GM19438 (cell line): ENCODE results near the gene CFAP299.
"Not testable (repeated sequence)": the region's sequence is repeated elsewhere in the genome, so short reads cannot be mapped to it uniquely, and the experiment has no call there.

Experiments
- ATAC-seq: cut with Tn5 transposase; IDR thresholded peaks from one replicate; pipeline ENCODE4 v1.9.1; 2021; ENCODE audit warnings: low read depth; ENCODE audit not compliant: unreplicated experiment

The CFAP299 gene

DNA sequence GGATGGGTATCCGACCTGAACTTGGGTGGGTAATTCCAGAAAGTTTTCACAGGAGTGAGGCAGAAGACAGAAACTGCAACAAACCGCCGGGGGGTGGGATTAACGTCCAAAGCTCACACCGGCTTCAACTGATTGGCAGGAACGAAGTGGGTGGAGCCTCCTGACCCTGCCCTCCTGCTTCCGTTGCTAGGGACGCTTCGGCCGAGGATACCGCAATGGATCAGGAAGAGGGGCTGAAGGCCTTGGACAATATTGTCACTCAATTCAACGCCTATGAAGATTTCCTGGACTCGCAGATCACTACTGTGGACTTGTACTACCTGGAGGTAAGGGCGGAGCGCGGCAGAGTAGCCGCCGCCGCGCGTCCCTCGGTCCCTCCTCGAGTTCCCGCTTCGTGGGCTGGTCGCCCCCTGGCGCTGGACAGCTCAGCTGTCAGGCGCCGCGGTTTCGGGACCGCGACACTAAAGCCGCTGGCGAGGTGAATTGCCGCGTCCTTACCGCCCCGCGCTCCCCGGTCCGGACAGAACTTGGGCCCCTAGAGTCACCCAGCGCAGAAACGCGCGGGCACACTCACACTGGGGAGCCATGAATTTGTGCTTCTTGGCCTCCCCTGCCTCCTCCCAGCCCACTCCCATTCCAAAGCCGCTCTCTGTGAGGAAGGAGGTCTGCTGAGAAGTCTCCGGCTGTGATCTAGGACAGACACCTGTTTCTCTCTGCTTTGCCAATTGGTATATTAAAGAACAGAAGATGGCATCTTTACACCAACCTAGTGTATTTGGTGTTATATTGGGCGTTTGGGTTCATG is at the start of gene CFAP299:
Gene CFAP299 (plus strand): TSS at position 177 of the 805 bp plus-strand sequence.
- peak; percentile 98 for ATAC-seq

DNA sequence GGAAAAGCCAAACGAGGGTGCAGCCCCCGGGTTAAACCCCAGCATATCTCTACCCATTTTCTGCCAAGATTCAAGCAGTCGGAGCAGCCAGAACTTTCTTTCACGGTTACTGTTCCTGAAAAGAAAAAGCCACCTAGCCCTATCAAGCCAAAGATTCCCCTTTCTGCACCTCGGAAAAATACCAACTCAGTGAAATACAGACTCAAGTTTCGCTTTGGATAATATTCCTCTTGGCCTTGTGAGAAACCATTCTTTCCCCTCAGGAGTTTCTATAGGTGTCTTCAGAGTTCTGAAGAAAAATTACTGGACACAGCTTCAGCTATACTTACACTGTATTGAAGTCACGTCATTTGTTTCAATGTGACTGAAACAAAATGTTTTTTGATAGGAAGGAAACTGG is 49.1 kb upstream of the CFAP299 start:
- ATAC-seq: no peak

DNA sequence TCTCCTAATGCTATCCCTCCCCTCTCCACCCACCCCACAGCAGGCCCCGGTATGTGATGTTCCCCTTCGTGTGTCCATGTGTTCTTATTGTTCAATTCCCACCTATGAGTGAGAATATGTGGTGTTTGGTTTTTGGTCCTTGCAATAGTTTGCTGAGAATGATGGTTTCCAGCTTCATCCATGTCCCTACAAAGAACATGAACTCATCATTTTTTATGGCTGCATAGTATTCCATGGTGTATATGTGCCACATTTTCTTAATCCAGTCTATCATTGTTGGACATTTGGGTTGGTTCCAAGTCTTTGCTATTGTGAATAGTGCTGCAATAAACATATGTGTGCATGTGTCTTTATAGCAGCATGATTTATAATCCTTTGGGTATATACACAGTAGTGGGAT is 44.9 kb upstream of the CFAP299 start:
- ATAC-seq: not testable (repeated sequence)

DNA sequence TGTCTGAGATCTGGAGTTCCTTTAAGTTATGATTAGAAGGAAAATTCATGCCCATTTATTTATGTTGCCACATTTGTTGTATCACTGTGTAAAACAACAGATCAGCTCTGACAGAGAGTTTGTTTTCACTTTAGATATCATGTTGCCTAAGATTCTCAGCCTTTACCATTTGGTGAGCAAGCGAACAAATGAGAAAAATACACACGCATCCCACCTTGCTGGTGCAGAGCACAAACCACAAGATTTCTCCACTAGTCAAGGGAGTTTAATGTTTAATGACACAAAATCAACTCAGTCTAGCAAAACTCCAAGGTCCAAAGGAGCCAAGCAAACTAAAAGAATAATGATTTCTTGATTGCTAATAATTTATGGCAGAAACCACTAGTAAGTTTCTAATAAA is 41.3 kb upstream of the CFAP299 start:
- ATAC-seq: no peak

DNA sequence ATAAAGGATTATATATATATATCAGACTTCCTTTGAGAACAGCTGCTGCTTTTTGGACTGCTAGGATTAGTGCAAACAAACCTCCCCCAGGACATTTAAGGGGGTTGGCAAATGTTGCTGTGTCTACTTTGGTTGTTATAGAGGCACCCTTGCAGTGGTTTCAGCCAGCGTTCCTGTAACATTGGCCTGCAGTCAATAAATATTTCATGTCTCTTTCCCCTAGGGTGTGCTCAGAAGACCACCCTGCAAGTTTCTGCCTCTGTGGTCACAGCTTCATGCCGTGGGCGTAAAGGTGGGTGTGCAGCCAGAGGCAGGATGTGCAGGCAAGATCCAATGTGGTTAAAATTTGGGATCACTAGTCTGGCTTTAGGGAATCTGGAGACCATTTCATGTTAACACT is 40.2 kb upstream of the CFAP299 start:
- ATAC-seq: no peak

DNA sequence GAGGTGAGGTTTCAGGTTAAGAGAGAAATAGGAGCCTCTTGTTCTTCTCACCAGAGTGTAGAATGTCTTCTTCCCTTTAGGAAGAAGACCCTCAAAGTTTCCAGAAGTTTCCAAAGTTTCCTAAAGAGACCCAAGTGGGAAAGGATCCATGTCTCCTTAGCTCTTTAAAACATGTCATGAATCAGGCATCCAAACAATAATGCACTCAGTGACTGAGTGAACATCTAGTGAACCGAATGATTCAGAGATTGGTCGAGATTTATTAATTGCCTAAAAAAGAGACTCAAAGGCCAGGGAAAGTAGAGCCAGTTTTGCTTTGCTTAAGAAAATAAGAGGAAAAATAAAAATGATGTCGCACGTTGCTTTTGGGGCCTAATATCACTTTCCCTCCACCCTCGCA is 39.7 kb upstream of the CFAP299 start:
- no peak for ATAC-seq

DNA sequence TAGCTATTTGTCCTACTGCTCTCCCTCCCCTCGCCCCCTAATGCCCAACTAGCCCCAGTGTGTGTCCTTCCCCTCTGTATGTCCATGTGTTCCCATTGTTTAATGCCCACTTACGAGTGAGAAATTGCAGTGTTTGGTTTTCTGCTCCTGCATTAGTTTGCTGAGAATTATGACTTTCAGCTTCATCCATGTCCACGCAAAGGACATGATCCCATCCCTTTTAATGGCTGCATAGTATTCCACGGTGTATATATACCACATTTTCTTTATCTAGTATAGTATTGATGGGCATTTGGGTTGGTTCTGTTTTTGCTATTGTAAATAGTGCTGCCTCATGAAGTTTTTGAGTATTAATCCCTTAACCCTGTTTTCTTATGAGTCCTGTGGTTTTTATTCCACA is 33.6 kb upstream of the CFAP299 start:
- ATAC-seq: no peak

DNA sequence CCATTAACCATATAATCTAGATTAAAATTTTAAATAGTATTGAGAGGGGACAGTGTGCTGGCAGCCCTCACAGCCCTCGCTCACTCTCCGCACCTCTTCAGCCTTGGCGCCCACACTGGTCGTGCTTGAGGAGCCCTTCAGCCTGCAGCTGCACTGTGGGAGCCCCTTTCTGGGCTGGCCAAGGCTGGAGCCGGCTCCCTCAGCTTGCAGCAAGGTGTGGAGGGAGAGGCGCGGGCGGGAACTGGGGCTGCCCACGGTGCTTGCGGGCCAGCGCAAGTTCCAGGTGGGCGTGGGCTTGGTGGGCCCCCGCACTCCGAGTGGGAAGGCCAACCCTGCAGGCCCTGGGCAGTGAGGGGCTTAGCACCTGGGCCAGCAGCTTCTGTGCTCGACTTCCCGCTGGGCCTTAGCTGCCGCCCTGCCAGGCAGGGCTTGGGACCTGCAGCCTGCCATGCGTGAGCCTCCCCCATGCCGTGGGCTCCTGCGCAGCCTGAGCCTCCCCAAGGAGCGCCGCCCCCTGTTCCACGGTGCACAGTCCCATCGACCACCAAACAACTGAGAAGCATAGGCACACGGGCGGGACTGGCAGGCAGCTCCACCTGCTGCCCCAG is 32.8 kb upstream of the CFAP299 start:
- ATAC-seq: no peak

DNA sequence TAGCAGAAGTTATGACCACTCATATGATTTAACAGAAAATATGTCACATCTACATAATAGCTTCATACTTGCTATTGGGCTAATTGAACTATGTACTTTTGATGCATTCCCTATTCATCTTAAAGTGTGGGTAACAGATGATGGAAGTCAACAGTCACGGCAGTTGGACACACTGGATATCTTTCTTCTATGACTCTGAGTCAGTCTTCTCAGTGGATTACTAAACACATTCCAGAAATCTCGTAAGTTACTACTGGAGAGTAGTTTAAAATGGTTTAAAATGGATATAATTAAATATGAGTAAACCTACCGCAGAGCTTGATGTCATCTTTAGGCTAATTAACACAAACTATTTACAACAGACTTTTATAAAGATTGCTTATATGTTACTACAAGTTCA is 30.1 kb upstream of the CFAP299 start:
- ATAC-seq: no peak

DNA sequence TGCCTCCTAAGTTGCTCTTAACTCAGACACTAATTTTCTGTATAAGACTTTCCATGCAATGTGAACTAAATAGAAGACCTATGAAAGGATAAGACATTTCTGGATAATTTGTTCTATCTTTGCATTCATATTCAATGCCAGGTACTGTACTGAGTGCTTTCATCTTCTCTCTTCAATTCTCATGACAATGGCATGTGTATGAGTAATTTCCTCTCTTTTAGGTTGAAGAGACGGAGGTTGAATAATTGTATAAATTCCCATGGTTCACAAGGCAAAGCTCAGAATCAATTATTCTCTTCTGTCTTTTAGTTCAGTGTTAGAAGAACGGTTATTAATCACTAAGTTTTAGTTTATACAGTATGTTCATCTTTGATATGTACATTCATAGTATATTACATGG is 29.3 kb upstream of the CFAP299 start:
- no peak for ATAC-seq

DNA sequence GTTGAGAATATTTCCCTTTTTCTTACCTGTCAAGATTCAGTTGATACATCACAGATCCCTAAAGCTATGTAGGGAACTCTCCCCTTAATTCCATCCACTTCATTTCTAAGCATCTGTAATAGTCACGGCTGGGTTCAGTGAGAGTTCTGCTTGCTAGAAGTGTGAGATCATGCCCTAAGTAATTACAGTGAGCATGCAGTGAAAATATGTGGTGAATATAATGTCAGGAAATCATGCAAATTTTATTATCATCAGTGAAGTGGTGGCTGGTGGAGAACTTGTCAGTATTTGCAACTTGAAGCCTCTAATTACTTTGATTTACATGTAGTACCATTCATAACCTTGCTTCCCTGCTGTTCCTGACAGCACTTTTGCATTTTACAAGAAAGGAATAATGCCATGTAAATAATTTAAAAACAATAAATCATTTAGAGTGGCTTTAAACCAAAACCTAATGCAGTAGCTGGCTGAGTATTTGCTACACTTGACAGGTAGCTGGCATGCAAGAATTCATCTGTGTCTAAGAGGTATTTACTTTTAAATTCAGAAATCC is 28.3 kb upstream of the CFAP299 start:
- no peak for ATAC-seq

DNA sequence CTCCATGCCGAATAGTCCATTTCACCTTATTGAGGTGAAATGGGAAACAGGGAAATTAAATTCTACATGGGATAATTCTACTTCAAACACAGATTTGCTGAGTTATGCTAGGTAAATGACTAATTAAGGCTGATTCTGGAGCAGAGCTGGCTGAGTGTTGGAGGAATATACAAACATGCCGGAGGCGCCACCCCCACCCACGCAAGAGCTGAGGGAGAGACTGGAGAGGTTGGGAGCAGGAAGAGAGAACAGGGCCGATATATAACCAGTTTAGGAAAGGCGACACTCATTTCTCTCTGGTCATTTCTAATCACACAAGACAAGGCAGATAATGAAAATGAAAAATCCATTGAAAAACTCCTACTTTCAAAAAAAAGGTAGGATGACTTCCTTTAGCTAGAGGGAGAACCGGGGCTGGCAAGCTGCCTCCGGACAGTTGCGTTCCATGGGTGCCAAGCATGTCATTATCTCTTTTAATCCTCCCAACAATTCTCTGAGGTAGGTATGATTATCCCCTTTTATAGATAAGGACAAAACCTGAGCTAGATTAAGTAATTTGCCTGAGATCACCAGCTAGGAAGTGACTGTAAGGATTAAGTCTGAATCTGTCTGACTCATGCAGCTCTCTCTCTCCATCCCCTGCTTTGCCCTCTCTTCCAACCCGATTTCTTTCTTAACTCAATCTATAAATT is 27.6 kb upstream of the CFAP299 start:
- no peak for ATAC-seq

DNA sequence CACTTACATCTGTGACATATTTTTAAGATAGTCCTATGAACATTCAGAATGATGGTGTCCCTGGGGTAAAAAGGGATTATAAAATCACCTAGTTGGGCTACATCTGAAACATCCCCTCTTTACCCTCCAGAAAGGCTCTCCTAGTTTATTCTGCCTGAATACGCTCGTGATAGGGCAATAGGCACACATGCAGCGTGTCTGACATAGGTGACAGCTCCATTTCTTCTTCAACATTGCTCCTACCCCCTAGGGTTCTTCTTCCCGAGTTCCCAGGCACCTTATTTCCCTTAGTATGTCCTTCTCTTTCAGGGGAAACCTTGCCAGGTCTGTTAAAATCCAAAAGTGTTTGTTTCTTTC is 27.1 kb upstream of the CFAP299 start:
- no peak for ATAC-seq

DNA sequence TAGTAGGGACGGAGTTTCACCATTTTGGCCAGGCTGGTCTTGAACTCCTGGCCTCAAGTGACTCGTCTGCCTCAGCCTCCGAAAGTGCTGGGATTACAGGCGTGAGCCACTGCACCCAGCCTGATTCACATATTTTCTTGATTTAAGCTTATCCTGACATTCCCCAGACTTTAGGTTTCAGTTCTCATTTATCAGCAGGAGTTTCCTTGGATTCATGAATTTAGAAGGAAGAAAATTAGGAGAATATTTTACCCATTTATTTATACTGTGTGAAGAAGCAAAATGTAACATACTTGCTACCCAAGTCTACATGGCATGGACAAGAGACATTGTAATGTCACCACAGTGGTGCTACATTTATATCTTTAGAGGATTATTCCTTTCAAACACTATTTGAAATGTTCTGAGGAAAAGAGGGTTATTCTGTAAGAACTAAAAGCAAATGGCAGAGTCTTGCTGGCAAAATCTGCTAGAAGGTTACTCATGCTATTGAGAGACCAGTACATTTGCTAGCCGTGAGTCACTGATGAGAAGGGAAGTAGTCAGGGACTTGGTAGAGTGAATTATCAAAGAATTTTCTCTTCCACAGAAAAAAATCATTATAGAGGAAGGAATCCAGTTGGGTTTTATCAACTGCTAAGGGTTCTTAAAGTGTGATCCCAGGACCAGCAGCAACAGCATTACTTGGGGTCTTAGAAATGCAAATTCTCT is 26.1 kb upstream of the CFAP299 start:
- no peak for ATAC-seq

DNA sequence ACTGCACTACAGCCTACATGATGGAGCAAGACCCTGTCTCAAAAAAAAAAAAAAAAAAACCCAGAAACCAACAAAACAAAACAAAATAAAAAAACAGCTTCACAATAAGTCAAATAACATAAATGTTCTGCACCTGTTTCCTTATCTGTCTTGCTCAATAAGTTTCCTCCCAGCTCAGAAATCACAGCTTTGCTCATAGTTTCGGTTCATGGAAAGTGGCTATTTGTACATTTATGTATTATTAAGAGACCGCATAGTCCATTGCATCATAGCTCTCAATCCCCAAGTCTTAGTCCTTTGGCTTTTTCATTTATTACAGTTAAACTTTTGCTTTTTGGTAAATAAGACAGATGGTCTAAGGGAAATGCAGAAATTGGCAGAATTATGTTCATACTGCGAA is 24.4 kb upstream of the CFAP299 start:
- ATAC-seq: no peak

DNA sequence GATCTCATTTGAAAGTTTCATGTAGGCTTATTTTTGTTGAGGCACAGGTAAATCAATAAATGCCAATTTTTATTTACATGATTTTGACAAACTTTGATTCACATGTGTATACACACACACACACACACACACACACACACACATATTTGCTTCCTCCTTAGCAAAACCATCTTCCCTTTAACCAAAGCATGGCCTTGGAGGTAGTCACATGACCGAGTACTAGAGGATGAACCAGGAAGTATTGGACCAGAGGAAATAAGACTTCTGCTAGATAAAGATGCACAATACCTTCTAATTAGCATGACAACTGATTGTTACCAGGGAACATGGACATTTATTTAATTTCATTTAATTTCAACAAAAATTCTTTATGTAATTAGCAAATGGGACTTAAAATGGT is 23.4 kb upstream of the CFAP299 start:
- ATAC-seq: no peak

DNA sequence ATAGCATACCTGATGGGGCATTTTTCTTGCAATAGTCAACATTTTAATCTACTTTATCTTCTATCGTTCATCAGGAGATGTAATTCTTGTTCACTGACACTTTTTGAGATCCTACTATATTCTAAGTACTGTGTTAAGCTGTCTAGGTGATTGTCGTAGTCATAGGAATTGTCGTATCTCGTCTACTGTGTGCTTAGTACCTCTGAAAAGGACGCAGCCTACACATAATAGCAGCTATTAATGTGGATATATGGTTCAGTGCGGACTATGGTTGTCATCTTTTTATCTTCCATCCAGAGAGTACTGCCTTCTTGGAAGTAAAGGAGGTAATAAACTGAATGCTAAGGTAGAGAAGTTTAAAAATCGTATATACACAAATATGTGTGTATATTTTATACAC is 21.9 kb upstream of the CFAP299 start:
- ATAC-seq: no peak

DNA sequence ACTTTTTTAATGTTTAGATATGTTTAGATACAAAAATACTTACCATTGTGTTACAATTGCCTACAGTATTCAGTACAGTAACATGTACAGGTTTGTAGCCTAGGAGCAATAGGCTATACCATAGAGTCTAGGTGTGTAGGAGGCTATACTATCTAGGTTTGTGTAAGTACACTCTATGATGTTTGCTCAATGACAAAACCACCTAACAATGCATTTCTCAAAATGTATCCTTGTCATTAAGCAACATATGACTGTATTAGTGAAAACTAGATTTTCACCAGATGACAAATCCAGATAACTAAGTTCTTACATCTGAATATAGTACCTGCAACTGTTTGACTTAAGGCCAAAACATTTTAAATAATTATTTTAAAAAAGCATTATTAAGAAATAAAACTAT is 19.7 kb upstream of the CFAP299 start:
- ATAC-seq: not testable (repeated sequence)

DNA sequence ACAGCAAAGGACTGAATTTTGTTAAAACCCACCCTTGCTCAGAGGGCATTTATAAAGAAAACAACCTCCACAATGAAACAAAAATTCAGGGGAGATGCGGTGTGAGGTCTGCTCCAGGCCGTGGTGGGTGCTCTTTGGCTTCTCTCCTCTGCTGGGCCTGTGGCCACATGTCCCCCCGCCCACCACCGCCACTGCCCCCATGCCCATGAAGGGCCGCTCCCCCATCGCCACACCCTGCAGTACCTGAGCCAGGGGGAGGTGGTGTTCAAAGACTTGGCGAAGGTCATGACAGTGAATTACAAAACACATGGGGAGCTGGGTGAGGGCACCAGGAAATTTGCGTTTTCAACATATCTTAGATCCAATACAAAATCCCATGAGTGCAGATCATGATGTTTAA is 14.2 kb upstream of the CFAP299 start:
- ATAC-seq: no peak

DNA sequence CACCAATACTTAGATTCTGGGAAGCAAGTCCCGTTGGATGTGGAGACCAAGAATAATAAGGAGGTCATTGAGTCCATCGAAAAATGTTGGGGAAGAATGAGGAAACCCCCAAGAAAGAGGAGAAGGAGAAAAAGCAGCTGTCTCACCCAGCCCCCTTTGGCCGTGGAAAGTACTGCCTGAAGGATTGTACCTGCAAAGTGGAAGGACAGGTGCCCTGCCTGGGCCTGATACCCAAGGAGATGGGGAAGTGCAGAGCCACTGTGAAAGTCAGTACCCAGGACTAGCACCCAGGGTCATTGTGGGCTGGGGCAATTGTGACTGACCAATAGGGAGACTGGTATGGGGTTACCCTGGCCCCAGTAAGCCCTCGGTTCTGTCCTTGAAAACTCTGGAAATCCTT is 13.8 kb upstream of the CFAP299 start:
- ATAC-seq: no peak

DNA sequence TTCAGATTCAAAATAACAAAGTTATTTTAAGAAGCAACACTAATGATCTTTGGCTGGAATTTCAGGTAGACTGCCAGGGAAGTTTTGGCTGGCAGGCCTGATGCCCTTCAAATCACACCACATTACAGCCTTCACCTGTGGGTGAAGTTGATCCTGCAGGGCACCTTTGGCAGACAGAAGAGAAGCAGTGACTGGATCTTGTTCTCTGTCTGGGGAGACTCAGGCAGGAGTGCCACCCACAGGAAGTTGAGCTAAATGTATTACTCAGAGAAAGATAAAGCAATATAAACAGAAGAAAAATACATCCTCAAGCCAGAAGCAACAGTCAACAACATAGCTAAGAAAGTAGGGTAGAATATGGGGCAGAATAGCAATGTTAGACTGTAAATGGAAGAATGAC is 12.8 kb upstream of the CFAP299 start:
- ATAC-seq: no peak
